Uterus (tissue), 2 donors: ENCODE results near the gene ACBD6.

Experiments
- CTCF ChIP-seq, 4 experiments: fragments of 200-600 bp in 2 of 4; fragments of 450-650 bp in 2 of 4; sonication (generic) in 2 of 4; IDR thresholded peaks; one replicate each; pipeline ENCODE4 v1.5.1; 2016 to 2019; ENCODE audit warnings: antibody characterized with exemption in 4 of 4, mild to moderate bottlenecking in 2 of 4, moderate library complexity in 1 of 4
- POLR2A ChIP-seq, 2 donors: fragments of 450-650 bp; IDR thresholded peaks; one replicate each; pipeline ENCODE4 v1.6.1; 2016; ENCODE audit warnings: antibody characterized with exemption in 2 of 2, mild to moderate bottlenecking in 1 of 2, moderate library complexity in 1 of 2

GRCh38 chr1:180352588-180352987 is 149.8 kb downstream of the ACBD6 start:
- TF ChIP-seq CTCF (IDR thresholded peaks at IDR 0.05) (no peak), POLR2A (IDR thresholded peaks at IDR 0.05) (no peak)
